Amygdala (tissue), 56 donors: ENCODE data around the gene SH3RF3.

Source experiments
- DNase-seq, 56 donors: peaks; one replicate each; lab custom pipeline; 2025; lab: John Stamatoyannopoulos, UW

The SH3RF3 gene

GRCh38 chr2:109472974-109473373 lies 344.0 kb downstream of the SH3RF3 start:
- no peak for DNase-seq

DNA sequence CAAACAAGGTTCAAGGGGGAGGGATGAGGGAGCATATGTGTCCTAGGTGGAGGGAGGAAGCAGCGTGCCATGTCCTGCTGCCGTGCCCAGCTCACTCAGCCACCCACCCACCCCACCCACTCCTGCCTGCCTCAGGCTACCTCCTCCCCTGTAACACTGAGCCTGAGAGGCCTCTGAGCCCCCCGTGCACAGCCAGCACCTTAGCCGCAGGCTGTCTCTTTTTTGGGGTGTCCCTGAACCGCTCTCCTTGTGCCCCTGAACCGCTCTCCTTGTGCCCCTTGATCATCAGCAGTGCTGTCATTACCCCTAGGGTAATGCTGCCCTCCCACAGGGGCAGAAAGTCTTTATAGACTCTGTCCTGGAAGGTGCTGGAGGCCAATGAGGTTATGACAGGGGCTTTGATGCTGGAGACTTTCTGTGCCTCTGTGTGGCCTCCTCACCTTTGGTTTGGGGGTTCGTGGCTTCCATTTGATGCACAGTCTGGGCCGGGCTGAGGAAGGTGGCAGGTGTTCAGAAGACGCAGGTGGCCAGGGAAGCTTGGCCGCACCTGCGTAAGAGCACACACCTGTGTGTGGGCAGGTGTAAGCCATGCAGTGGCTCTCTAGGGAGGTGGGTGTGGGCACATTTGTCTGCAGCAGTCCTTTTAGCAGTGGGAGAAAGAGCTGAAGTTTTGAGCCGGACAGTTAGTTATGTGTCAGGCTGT lies 344.8 kb downstream of the SH3RF3 start:
- no peak for DNase-seq

DNA sequence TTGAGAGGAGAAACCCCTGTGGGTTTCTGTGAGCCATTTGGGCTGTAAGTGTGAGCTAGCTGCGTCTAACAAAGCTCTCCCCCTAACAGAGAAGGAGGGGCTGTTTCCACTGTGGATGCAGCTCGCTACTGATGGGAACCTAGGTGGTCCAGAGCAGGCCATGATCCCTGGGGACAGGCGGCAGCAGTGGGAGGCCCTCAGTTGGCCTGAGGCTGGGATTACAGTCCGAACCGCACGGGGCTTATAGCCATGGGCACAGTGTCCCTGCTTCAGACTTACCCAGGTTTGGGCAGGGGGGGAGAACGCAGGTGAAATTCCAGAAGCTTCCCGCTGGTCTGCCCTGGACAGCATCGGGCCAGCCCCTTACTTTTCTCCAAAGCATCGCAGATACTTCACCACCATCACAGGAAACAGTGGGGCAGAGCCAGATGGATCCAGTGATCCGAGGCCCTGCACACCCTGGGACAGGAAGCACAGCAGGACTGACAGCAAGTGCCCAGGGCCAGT lies 345.4 kb downstream of the SH3RF3 start:
- no peak for DNase-seq

DNA sequence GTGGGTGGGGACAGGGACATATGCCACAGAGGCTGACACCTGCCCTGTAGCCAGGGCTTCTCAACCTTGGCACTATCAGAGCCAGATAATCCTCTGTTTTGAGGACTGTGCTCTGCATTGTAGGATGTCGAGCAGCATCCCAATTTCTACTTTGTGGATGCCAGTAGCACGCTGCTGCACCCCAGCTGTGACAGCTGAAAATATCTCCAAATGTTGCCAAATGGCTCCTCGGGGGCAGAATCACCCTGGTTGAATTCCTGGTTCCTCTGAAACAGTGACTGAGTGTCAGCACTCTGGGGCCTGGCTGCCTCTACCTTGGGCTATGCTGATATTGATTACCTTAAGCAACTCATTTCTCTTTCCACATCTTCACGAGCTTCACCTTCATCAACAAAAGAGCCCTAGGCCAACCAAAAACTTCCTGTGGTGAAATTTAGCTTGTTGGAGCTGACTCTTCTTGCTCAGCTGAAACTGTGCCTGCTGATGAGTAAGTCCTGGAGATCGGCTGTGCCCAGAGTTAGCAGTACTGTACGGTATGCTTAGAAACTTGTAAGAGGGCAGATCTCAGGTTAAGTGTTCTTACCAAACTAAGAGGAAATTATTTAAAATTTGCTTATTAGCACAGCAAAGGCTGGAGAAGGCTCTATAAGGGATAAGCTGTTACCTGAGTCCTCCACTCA lies 346.7 kb downstream of the SH3RF3 start:
- DNase-seq = peak in 1 of 56 donors; percentile 12

DNA sequence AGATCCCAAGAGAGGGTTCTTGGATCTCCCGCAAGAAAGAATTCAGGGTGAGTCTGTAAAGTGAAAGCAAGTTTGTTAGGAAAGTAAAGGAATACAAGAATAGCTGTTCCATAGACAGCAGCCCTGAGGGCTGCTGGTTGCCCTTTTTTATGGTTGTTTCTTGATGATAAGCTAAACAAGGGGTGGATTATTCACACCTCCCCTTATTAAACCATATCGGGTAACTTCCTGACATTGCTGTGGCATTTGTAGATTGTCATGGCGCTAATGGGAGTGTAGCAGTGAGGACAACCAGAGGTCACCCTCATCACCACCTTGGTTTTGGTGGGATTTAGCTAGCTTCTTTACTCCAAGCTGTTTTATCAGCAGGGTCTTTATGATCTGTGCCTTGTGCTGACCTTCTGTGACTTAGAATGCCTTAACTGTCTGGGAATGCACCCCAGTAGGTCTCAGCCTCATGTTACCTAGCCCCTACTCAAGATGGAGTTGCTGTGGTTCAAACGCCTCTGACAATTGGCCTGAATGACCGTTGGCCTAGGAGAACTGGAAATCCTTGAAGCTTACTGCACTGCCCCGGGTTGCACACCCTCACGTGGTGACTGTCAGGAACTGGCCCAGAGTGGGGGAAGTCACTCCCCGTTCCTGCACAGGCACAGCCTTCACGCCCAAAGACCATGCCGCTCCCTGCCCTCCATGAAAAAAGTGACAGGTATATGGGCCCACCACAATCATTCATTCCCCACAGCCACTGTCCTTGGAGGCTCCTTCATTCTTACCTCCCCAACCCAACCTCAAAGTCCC lies 347.8 kb downstream of the SH3RF3 start:
- DNase-seq = no peak

DNA sequence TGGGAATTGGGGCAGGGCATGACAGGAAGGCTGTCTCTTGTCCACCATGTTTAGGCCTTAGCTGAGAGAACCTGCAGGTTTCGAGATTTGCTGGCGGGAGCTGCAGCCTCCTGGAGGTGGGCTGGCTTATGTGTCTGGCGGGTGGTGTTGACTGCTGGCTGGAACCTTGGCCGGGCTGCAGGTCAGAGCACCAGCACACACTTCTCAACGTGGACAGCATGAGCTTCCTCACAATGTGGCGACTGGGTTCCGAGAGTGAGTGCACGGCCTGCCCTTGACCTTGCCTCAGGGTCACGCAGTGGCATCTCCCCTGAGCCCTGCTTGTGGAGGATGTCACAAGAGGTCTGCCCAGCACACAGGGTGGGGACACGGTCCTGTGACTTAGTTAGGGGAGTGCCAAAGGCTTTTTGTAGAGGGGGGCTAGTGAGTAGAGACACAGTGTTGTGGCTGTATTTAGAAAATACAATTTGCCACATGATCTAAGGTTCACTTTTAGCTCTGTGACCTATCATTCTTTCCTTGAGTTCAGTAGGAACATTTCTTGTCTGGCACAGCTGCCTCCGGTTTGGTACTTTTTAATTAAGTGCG lies 350.0 kb downstream of the SH3RF3 start:
- DNase-seq = no peak

DNA sequence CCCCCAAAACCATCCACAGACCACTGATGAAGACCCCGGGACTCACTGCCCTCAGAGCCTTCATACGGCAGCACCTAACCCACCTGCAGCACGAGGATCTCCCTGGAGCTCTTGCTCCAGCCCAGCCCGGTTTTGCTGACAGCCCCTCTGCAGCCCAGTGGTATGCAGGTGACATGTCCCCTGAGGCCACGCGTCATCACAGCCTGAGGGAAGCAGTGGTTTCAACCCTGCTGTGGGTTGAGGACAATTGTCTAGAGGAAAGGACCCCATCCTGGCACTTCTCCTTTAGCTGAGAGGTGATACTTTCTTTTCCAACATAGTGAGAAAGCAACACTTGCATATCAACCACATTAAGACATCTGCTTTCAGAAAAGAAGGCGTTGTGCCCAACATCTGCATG lies 350.8 kb downstream of the SH3RF3 start:
- no peak for DNase-seq

- DNase-seq = no peak
Observed at GRCh38 chr2:109480486-109481195, 351.6 kb downstream of the SH3RF3 start.

DNA sequence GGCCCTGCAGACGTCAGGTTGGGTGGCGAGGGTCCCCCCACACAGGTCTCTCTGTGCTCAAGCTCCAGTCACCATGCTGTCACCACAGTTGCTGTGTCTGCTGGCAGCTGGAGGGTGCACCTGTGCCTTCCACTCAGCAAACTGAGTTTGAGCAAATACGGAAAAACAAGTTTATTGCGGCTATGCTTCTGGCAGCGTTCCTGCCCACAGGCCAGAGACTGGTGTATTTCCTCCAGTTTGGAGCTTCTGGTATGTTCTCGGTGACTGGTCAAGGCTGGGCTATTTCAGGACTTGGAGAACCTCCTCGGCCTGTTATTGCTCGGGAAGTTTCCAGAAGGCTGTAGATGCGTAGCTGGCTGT lies 352.2 kb downstream of the SH3RF3 start:
- DNase-seq = no peak

- no peak for DNase-seq
Observed at GRCh38 chr2:109481599-109481998, 352.6 kb downstream of the SH3RF3 start.

GRCh38 chr2:109482361-109482861 lies 353.4 kb downstream of the SH3RF3 start:
- no peak for DNase-seq

GRCh38 chr2:109486711-109487535 lies 357.9 kb downstream of the SH3RF3 start:
- no peak for DNase-seq

- DNase-seq = no peak
Observed at GRCh38 chr2:109487536-109487869, 358.5 kb downstream of the SH3RF3 start.

- DNase-seq = no peak
Observed at GRCh38 chr2:109487871-109488655, 359.1 kb downstream of the SH3RF3 start.

DNA sequence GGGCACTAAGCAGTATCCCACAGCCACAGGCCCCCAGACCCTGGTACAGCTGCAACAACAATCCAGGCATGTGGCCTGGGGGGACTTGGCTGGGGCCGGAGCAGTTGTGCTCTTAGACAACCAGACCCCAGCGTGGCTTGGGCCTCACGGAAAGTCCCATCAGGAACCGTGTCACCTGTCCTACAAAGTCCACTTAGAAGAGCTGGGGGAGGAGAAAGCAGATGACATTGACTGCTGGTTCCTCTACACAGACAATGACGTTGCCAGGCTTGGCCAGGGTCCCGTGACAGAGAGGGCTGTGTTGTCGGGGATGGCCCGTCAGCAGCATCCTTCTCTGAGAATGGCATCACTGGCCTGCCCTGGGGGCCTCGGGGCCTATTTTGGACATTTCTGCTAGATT lies 360.3 kb downstream of the SH3RF3 start:
- DNase-seq = no peak

GRCh38 chr2:109493176-109493935 lies 364.4 kb downstream of the SH3RF3 start:
- DNase-seq = no peak

GRCh38 chr2:109494351-109494750 lies 365.3 kb downstream of the SH3RF3 start:
- no peak for DNase-seq

- DNase-seq = no peak
Observed at GRCh38 chr2:109497463-109497862, 368.5 kb downstream of the SH3RF3 start.
